Lung (tissue), 12 donors: ENCODE results near the gene CDKN1B. TPM values are rescaled to one million over a fixed set of nuclear protein-coding genes. Genes with fewer than 3 reads are reported as not detected.

Source experiments
- ATAC-seq: fragments of 200-7000 bp; cut with Tn5 transposase; one replicate; pipeline ENCODE4 v1.9.1; 2020; ENCODE audit warnings: moderate number of reproducible peaks; ENCODE audit not compliant: insufficient read depth, low FRiP score
- DNase-seq, 3 donors: peaks; one replicate each; pipeline ENCODE4 v3.0.0-alpha.2; 2013 to 2017
- H3K27ac ChIP-seq, 2 donors: one replicate each; pipeline ENCODE4 v1.5.1; 2013; ENCODE audit warnings: mild to moderate bottlenecking in 2 of 2, moderate library complexity in 2 of 2, control low read depth in 1 of 2, inconsistent platforms in 1 of 2, low read depth in 1 of 2, low read length in 1 of 2
- H3K27me3 ChIP-seq, 3 donors: one replicate each; pipeline ENCODE4 v1.5.1; 2013; ENCODE audit warnings: low read length in 2 of 3; ENCODE audit not compliant: control insufficient read depth in 3 of 3, insufficient read depth in 3 of 3
- H3K36me3 ChIP-seq, 4 donors: one replicate each; pipeline ENCODE4 v1.5.1; 2013; ENCODE audit warnings: low read length in 4 of 4, mild to moderate bottlenecking in 1 of 4, moderate library complexity in 1 of 4; ENCODE audit not compliant: control insufficient read depth in 4 of 4, insufficient read depth in 4 of 4
- H3K4me1 ChIP-seq, 5 donors: one replicate each; pipeline ENCODE4 v1.5.1; 2013; ENCODE audit warnings: low read length in 5 of 5, mild to moderate bottlenecking in 2 of 5, moderate library complexity in 1 of 5; ENCODE audit not compliant: control insufficient read depth in 5 of 5, insufficient read depth in 5 of 5
- H3K4me3 ChIP-seq: one replicate; pipeline ENCODE4 v1.5.1; 2013; ENCODE audit warnings: mild to moderate bottlenecking, control low read depth, moderate library complexity
- H3K9ac ChIP-seq, 2 donors: one replicate each; pipeline ENCODE4 v1.5.1; 2013; ENCODE audit warnings: low read length in 2 of 2, control low read depth in 1 of 2; ENCODE audit not compliant: insufficient read depth in 1 of 2
- H3K9me3 ChIP-seq, 4 donors: one replicate each; pipeline ENCODE4 v1.5.1; 2013; ENCODE audit warnings: low read length in 3 of 4, mild to moderate bottlenecking in 1 of 4, moderate library complexity in 1 of 4; ENCODE audit not compliant: control insufficient read depth in 4 of 4, insufficient read depth in 3 of 4
- CTCF ChIP-seq: IDR thresholded peaks from 2 replicates; pipeline ENCODE4 v1.5.1; 2012; ENCODE audit warnings: mild to moderate bottlenecking; ENCODE audit errors: control extremely low read depth, extremely low read depth
- WGBS, 2 donors: extraction: QIAGEN DNeasy Blood & Tissue Kit; methylation state at CpG; one replicate each; pipeline ENCODE4 v1.1.7; 2013; 5-methylcytosine and 5-hydroxymethylcytosine counted together
- polyA plus RNA-seq, 2 donors: library from polyadenylated mRNA; stranded (reverse); fragments of 200-250 nt; gene quantifications; one replicate each; pipeline ENCODE4 v1.2.1, GENCODE V29; 2013
- total RNA-seq, 2 donors: library from RNA; depleted of rRNA in 1 of 2; stranded (reverse); fragments of >200 nt in 1 of 2; gene quantifications; one replicate each; pipeline ENCODE4 v1.2.1, GENCODE V29; 2014 to 2021
- donor health status: control.
- donor health status: control.
- donor health status: Bipolar disorder and iron deficiency.
- donor health status: healthy.
- donor health status: DM: yes; HTN: yes; CAD: no.

CDKN1B gene
- total and polyA plus RNA-seq, 4 donors, result 27.3 to 89.4 (median 39.9) TPM

GRCh38 chr12:12731178-12731577 is 14.0 kb downstream of the CDKN1B start:
- TF ChIP-seq CTCF, result no peak
- Histone ChIP-seq H3K4me1 (peaks cover 0 to 10% (median 2%) of the 10 kb centered on the region in 5 donors), H3K27me3 (no peaks in the 10 kb centered on the region), H3K4me3 (no peak overlapping the region), H3K36me3 (no peaks in the 10 kb centered on the region), H3K9ac (no peak overlapping the region), H3K9me3 (no peaks in the 10 kb centered on the region), H3K27ac (no peak overlapping the region)
- ATAC-seq (no peak), DNase-seq (no peak)

- DNase-seq (no peak), ATAC-seq (no peak)
- H3K4me1 ChIP-seq, result peaks cover 1 to 10% (median 3%) of the 10 kb centered on the region in 5 donors
- H3K27ac ChIP-seq, result no peak overlapping the region
- no peak overlapping the region for H3K4me3 ChIP-seq
- H3K9ac ChIP-seq, result no peak overlapping the region
- no peaks in the 10 kb centered on the region for H3K9me3 ChIP-seq
- no peak for TF ChIP-seq CTCF
- WGBS, 2 donors, result 92 to 95% methylated on average over 6 of the region's 6 CpGs
- no peaks in the 10 kb centered on the region for H3K36me3 ChIP-seq
- no peaks in the 10 kb centered on the region for H3K27me3 ChIP-seq
These were observed 14.6 kb downstream of the CDKN1B start for GRCh38 chr12:12731785-12732184.

- no peaks in the 10 kb centered on the region for H3K9me3 ChIP-seq
- no peak overlapping the region for H3K4me3 ChIP-seq
- H3K27me3 ChIP-seq, result no peaks in the 10 kb centered on the region
- no peak for TF ChIP-seq CTCF
- H3K27ac ChIP-seq, result no peak overlapping the region
- H3K4me1 ChIP-seq, result peaks cover 2 to 12% (median 4%) of the 10 kb centered on the region in 5 donors
- WGBS, 2 donors, result 78 to 87% methylated on average over 2 of the region's 2 CpGs
- ATAC-seq (no peak), DNase-seq (no peak)
- H3K9ac ChIP-seq, result no peak overlapping the region
- no peaks in the 10 kb centered on the region for H3K36me3 ChIP-seq
These were observed 15.9 kb downstream of the CDKN1B start for GRCh38 chr12:12733118-12733517.

GRCh38 chr12:12734054-12734453 is 16.9 kb downstream of the CDKN1B start:
- ATAC-seq (no peak), DNase-seq (peak in 1 of 3 donors; percentile 17)
- H3K9me3 ChIP-seq, result no peaks in the 10 kb centered on the region
- WGBS, 2 donors, result 86 to 90% methylated on average over 2 of the region's 2 CpGs
- no peak overlapping the region for H3K4me3 ChIP-seq
- peaks cover 2 to 12% (median 4%) of the 10 kb centered on the region in 5 donors for H3K4me1 ChIP-seq
- no peak overlapping the region for H3K27ac ChIP-seq
- H3K27me3 ChIP-seq, result no peaks in the 10 kb centered on the region
- no peak for TF ChIP-seq CTCF
- no peaks in the 10 kb centered on the region for H3K36me3 ChIP-seq
- H3K9ac ChIP-seq, result peak overlapping the region in 1 of 2 donors; percentile 49
